ENCODE data around the gene TEX14.

TEX14 gene

DNA sequence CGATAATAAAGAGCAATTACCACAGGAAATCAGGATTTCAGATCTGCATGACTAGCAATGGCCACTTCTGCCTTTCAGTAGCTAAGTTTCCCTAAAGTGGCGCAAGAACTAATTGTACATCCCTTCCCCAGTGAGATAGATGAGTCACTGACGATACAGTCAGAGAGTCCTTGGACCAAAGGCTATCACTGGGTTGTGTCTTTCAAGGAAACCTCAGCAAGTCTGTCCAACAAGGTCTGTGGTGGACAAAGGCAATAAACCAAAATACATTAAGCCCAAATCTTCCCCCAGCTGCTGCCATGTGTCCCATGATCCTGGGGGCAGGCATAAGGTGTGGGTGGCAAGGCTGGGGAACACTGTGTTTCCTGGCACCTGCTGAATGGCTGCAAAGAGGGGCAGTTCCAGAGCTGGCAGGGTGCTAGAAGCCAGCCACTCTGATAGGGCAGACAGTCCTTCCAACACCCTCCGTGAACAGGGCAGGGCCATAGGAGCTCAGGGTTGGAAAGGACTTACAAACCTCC, 156.9 kb downstream of the TEX14 start:
- TF ChIP-seq, protein P1, sequence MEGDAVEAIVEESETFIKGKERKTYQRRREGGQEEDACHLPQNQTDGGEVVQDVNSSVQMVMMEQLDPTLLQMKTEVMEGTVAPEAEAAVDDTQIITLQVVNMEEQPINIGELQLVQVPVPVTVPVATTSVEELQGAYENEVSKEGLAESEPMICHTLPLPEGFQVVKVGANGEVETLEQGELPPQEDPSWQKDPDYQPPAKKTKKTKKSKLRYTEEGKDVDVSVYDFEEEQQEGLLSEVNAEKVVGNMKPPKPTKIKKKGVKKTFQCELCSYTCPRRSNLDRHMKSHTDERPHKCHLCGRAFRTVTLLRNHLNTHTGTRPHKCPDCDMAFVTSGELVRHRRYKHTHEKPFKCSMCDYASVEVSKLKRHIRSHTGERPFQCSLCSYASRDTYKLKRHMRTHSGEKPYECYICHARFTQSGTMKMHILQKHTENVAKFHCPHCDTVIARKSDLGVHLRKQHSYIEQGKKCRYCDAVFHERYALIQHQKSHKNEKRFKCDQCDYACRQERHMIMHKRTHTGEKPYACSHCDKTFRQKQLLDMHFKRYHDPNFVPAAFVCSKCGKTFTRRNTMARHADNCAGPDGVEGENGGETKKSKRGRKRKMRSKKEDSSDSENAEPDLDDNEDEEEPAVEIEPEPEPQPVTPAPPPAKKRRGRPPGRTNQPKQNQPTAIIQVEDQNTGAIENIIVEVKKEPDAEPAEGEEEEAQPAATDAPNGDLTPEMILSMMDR (IDR thresholded peaks at IDR 0.05) = no peak
- no peak overlapping the region for H3K27ac ChIP-seq

- no peak for TF ChIP-seq ZFX (IDR thresholded peaks at IDR 0.05; ENCODE audit: borderline replicate concordance)
- TF ChIP-seq, protein P1 (IDR thresholded peaks at IDR 0.05) = no peak
Measured at GRCh38 chr17:58534331-58534730, 157.5 kb downstream of the TEX14 start.

GRCh38 chr17:58533616-58534188, 158.1 kb downstream of the TEX14 start:
- H3K27ac ChIP-seq = no peak overlapping the region
- TF ChIP-seq ZFX (IDR thresholded peaks at IDR 0.05; ENCODE audit: borderline replicate concordance) = no peak
- TF ChIP-seq, protein P1 (IDR thresholded peaks at IDR 0.05) = no peak

More at GRCh38 chr17:58534331-58534730, 157.5 kb downstream of the TEX14 start:
- no peak overlapping the region for H3K27ac ChIP-seq

DNA sequence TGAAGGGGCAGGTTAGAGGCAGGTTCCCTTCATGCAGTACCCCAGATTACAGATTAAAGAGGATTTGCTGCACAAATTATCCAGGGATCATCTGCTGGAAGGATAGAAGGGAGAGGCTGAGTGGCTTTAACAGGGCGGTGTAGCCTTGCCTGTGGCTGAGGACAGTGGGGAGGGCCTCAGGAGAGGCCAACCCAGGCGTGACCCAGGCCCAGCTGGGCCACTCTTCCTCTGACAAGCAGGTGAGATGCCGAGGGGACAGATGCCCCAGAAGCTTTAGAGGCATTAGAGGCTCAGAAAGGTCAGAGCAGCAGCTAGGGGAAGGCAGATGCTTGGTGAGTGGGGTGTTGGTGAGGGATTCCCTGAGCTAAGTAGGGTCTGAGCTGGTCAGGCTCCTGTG, 159.3 kb downstream of the TEX14 start:
- H3K27ac ChIP-seq = no peak overlapping the region
- TF ChIP-seq, protein P1 (IDR thresholded peaks at IDR 0.05) = no peak
- no peak for TF ChIP-seq ZFX (IDR thresholded peaks at IDR 0.05; ENCODE audit: borderline replicate concordance)

DNA sequence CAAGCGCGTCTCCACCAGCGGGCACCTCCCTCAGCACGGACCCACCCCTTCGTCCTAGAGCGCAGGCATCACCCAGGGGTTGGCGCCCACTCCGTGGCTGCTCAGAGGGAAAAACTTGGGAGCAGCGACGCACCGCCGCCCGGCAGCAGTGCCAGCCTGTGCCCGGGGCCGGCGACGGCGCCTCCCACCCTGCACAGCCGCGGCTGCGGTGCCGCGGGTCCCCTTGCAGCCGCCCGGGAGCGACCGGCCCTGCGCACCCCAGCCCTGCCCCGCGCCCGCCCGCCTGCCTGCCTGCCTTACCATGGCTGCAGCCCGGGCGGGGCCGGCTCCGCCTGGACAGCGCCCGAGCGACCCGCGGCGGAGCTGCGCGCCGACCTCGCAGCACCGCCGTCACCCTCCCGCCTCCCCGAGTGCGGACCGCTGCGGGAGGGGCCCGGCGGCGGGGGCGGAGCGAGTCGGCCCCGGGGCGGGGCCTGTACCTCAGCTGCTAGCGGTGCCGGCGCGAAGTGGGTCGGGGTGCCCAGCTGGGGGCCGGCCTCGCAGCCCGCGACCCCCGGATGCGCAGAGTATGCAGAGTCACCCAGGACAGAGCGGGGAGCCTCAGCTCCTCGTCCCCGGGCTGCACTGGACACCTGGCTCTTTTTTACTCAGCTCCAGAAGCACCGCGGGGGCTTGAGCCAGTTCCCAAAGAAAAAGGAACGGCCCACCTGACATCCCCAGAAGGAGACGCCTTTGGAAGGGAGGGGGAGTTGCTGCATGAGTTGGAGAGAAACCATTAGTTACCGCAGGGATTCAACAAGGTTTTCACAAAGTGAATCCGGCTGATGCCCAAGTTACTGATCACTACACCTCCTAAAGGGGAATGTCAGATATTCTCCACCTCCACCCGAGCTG, 159.9 kb downstream of the TEX14 start:
- H3K27ac ChIP-seq = no peak overlapping the region
- TF ChIP-seq, protein P1 (IDR thresholded peaks at IDR 0.05) = no peak

DNA sequence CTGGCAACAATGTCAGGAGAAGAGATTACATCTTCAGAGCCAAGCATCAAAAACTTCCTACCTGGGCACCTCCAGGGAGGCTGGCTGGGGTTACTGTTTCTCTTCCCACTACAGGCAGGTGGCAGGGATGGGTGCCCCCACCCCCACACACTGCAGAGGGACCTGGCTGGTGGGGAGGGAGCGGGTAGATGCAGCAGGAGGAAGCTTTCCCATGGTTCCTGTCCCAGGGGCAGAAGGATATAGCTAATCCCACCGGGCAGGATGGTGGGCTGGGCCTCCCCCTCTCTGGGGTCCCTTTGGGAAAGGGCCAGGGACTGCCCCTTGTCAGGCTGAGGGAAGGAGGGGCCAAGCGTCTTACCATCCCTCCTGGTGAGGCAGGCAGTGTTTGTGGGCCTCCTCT, 160.7 kb downstream of the TEX14 start:
- no peak overlapping the region for H3K27ac ChIP-seq

More for the DNA sequence above, 160.7 kb downstream of the TEX14 start:
- no peak for TF ChIP-seq ZFX (IDR thresholded peaks at IDR 0.05; ENCODE audit: borderline replicate concordance)
- TF ChIP-seq, protein P1 (IDR thresholded peaks at IDR 0.05) = no peak

All from 22Rv1 (cell line).